GM18505 (cell line): ENCODE data around the gene CMTM3.
A peak's percentile ranks its signal among the peaks of the same experiment; 100 is the strongest.

ENCODE experiments used
- ATAC-seq: cut with Tn5 transposase; IDR thresholded peaks from one replicate; pipeline ENCODE4 v1.9.1; 2021; ENCODE audit not compliant: unreplicated experiment
- POLR2A ChIP-seq: IDR thresholded peaks from 4 replicates; pipeline ENCODE4 v1.6.1; 2011; ENCODE audit warnings: borderline replicate concordance; ENCODE audit not compliant: insufficient read depth, insufficient read length; ENCODE audit errors: extremely low read depth

The CMTM3 gene

DNA sequence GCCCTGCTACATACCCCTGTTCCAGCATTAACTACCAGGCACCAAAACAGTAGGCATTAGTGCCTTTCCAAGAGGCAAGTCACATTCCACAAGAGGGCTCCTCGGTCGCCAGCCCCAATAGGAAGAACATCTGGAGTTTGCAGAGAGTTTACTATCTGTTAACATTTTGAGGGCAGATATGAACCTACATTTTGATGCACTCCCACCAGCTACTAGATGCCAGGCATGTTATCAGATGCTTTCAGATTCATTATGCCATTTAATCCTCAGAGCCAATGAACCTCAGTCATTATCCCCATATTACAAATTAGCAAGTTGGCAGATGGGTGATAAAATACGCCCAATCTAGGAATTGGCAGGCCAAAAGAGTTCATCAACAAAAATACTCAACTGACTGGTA, 29.4 kb upstream of the CMTM3 start:
- no peak for ATAC-seq
- TF ChIP-seq POLR2A, result no peak

DNA sequence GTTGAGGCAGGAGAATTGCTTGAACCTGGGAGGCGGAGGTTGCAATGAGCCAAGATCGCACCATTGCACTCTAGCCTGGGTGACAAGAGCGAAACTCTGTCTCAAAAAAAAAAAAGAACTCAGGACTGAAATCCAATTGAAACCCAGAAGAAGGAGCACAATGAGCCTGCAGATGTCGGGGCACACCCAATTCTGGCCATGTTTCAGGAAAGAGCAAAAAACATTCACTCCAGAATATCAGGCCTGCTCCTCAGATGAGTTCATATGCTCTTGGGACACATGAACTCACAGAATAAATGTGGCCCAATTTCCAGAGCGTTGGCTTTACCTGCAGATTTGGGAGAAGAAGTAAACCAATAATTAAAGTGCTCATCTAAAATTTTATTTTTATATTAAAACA, 28.2 kb upstream of the CMTM3 start:
- TF ChIP-seq POLR2A, result no peak
- ATAC-seq, result no peak

DNA sequence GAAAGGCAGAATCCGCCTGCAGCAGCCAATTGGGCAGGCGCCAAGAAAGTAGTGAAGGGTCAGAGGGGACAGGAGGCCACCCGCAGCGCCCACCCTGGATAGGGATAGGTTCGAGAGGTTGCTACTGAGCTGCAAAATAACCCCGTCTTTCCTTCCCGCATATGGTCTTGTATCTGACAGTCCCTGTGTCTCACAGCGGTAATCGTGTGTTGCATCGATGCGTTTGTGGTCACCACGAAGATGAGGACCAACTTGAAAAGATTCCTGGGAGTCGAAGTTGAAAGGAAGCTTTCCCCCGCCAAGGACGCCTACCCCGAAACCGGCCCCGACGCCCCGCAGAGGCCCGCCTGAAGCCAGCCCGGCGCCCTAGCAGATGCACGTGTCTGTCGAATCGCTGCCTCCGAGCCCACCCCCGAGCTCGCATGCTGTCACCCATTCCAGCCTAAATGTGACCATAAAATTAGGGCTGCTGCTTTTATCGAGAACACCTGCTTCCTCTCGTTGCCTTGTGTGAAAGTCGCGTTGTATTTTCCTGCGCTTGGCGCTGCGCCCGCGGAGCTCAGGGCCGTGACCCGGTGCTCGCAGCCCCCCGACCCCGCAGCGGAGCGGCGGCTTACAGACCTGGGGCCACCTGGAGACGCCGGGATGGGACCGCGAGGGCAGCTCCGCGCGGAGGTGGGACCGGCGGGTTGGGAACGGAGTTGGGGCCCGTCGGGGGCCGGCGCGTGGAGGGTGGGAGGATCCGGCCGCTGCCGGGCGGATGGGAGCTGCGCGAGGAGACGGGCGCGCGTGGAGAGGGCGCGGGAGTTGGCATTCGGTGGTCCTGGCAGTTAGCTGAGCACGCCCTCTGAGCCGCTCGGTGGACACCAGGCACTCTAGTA, 25.6 kb upstream of the CMTM3 start, which contains the start of gene CMTM2:
Gene CMTM2 (plus strand): TSS at position 813 of the 881 bp plus-strand sequence. CDS start 145 bp downstream, outside the sequence.
- TF ChIP-seq POLR2A, result no peak
- no peak for ATAC-seq

DNA sequence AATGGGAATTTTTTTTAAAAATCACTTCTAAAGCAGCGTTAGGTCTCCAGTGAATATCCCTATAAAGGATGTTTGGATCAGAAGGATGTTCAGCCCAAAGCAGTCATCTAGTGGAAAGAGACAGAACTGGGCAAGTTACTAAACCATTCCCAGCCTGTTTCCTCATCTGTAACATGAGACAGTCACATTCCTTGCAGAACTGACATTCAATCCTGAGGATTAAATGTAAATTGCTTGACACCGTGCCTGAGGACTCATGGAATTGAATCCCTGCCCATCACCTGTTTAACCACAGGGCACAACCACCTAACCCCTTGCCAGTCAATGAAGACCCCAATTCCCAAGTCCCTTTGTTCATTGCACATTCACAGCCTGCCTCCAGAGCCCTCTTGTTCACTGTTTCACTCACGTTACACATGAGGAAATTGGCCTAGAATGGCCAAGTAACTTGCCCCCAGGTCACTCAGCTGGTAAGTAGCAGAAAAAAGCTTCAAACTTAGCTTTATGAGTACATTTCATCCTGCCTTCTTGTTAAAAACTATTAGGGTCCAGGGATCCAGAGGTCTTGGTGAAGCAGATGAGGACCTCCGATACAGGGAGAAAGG, 23.8 kb upstream of the CMTM3 start:
- TF ChIP-seq POLR2A, result no peak
- ATAC-seq, result no peak

DNA sequence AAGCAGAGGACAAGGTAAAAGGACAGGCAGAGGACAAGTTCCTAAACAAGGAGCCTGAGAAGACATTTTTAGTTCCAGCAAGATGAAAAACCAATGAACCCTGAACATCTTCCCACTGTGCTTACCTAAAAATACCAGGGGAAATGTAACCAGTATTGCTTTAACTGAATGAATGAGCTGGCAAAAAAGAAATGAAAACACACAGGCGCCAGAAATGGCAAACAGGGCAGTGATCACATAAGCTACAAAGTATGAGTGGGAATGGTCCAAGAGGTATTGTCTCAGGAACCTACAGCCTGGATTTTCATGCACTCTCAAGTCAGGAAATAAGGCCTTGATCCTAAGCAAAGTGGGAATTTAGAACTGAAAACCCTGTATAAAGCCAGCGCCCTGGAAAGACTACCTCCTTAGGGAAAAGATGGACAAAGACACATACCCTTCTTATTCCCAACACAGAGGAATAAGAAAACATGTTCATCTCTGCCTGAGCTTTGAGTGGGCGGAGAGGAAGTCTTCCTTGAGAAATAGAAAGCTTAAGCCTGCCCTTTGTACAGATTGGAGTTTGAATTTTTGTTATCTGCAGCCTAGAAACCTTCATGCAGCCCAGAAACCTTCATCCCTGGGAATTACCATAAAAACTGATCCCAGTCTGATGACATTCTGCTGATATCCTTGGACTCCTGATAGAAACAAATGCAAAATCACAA, 23.1 kb upstream of the CMTM3 start:
- no peak for TF ChIP-seq POLR2A
- no peak for ATAC-seq

DNA sequence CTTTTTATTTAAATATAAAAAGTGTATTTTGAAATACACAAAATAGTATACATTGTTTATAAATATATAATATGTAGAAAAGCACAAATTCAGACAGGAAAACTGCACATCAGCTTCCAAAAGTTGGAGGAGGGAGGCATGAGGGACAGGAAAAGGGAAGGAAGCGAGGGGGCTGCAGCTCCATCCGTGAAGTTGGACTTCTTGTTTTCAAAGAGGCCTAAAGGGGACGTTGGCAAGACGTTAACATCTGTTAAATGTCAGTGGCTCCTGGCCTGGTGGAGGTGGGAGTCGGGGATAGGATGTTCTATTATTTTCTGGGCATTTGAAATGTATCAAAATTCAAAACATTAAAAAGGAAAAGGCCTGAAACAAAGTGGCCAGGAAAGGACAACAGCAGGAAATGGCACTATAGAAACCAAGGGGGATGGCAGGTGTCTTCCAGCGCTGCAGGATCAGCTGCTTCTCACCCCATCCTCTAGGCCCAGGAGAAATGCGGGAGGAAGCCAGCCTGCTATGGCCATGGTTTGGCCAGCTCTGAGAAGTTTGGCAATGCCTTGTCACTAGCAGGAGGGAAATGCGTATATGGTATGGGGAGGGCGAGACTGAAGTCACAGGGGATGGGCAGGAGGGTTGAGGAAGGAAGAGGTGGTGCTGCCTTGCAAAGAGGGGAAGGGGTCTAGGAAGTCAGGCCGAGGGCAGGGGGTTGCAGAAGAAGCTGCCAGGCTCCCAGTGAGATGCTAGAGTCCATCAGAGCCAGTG, 18.8 kb upstream of the CMTM3 start:
- no peak for ATAC-seq
- TF ChIP-seq POLR2A, result no peak

DNA sequence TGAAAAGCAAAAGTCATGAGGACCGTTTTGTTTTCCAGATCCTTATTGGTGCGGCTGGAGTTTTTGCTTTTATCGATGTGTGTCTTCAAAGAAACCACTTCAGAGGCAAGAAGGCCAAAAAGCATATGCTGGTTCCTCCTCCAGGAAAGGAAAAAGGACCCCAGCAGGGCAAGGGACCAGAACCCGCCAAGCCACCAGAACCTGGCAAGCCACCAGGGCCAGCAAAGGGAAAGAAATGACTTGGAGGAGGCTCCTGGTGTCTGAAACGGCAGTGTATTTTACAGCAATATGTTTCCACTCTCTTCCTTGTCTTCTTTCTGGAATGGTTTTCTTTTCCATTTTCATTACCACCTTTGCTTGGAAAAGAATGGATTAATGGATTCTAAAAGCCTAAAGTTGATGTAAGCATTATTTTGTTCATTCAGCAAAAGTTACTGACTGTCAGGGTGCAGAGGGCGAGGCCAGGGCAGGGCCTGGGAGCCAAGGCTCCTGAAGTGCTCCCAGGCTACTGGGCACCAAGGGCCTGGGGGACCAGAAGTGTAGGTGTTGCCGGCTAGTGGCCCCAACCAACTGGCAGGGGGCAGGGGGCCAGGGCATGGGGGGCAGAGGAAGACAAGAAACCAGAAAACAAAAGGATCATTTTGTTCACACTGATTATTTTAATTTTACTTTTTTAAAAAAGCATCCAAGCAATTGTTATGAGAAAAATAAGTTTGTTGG, 16.5 kb upstream of the CMTM3 start:
- ATAC-seq, result no peak
- no peak for TF ChIP-seq POLR2A

DNA sequence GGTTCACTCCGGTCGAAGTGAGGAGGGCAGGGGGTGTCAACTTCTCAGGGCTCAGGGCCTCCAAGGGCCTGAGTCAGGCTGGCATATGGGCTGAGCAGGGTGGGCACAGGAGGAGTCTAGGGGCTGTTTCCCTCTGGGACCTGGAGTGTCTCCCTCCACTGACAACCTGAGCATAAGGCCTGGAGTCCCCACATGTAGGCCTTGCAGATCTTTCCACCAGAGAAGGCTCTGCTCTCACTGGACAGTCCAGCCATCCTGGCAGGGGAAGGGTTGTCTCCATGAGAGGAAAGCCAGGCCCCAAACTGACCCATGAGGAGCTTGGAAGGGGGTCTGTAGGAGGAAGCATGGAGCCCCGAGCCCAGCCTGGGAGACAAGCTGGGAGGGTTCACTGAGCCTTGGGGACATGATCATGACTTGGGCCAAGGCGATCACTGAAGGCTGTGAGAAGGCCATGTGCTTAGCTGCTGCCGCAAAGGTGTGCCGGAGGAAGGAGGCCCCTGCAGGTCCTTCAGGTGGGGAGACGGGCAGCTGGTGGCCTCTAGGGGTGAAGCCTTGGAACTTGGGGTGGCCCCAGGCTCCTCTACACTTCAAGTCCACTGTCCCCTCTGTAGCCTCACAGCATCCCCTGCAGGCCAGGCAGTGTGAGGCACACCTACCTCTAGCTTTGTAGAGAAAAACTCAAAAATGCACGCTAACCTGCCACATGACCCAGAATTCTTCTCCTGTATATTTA, 15.4 kb upstream of the CMTM3 start:
- ATAC-seq, result peak; percentile 54
- no peak for TF ChIP-seq POLR2A

DNA sequence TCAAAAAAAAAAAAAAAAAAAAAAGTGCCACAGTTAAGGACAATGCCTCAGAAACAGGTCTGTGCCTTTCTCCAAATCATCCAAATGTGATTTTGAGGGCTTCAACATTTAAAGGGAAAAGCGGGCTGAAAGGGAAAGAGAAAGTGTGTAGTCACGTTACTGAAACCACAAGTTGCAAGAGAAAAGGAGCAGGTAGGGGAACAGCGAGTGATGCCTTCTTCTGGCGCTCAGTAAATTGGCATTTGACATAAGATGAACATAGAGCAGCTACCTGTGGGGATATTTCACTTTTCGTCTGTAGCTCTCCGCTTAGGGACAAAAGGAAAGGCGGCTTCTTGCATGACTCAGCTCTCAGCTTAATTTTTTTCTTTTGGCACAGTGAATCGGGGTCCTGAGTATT, 14.2 kb upstream of the CMTM3 start:
- ATAC-seq, result no peak
- TF ChIP-seq POLR2A, result no peak

DNA sequence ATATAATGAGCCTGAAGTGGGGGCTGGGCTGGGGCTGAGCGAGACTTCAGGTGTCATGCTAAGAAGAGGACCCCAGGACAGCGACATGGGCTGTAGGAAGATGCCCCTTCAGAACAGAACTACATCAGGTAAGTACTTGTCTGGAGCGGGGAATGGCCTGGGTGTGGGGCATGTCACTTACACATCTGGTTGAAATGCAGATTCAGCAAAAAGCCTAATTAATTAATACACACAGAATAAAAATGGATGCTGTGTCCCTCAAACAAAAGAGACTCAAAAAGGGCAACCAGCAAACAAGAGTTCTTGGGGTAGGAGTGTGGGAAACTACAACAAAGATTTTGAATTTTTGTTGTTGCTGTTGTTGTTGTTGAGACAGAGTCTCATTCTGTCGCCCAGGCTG, 13.5 kb upstream of the CMTM3 start:
- TF ChIP-seq POLR2A, result no peak
- no peak for ATAC-seq

DNA sequence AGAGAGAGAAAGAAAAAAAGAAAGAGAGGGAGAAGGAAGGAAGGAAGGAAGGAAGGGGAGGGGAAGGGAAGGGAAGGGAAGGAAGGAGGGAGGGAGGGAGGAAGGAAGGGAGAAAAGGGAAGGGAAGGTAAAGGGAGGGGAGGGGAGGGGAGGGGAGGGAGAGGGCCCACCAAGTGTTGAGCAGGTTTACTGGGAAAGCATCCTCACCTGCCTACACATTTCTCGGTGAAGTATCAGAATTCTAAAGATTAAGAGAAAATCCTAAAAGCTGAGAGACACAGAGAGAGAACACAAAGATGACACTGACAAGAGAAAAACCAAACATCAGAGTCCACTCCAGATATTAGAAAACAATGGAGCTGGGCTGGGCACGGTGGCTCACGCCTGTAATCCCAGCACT, 12.3 kb upstream of the CMTM3 start:
- no peak for TF ChIP-seq POLR2A
- no peak for ATAC-seq

DNA sequence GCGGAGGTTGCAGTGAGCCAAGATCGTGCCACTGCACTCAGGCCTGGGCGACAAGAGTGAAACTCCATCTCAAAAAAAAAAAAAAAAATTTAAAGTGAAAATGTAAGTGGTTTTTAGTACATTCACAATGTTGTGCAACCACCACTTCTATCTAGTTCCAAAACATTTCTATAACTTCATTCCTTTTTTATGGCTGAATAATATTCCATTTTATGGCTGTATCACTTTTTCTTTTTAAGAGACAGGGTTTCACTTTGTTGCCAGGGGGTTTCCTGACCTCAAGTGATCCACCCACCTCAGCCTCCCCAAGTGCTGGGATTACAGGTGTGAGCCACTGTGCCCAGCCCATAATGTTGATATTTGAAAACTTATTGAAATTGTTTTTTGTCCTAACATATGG, 11.7 kb upstream of the CMTM3 start:
- no peak for ATAC-seq
- TF ChIP-seq POLR2A, result no peak
